ENCODE measurements around the gene APOB. TPM values are rescaled to one million over a fixed set of nuclear protein-coding genes. Genes with fewer than 3 reads are reported as not detected.

The APOB gene
- total and polyA plus RNA-seq, 2 of the 8 experiments (the other 6 are each of a cell fraction or from before 2014, with no cell fraction given), result 0.15 to 0.61 TPM

GRCh38 chr2:21067125-21067524 is 23.3 kb upstream of the APOB start (continued):
- TF ChIP-seq JUN (IDR thresholded peaks at IDR 0.05; ENCODE audit: low read depth, low read length) (no peak), SIRT6 (IDR thresholded peaks at IDR 0.05; ENCODE audit: low read length) (no peak)

All from H1 (cell line).